ENCODE data around the gene NFX1. TPM values are rescaled to one million over a fixed set of nuclear protein-coding genes. Genes with fewer than 3 reads are reported as not detected.
A peak's percentile ranks its signal among the peaks of the same experiment; 100 is the strongest.
"Not testable (repeated sequence)": the region's sequence is repeated elsewhere in the genome, so short reads cannot be mapped to it uniquely, and the experiment has no call there.

The NFX1 gene
- total RNA-seq, 2 experiments from 2014 or later, result 38.8 to 39.8 TPM

- Mint-ChIP-seq H3K4me3 (no peak overlapping the region), H3K9me3 (ENCODE audit: insufficient read depth) (no peaks in the 10 kb centered on the region), H3K36me3 (ENCODE audit: low read depth) (peaks cover 36% of the 10 kb centered on the region), H3K27me3 (ENCODE audit: low read depth) (no peaks in the 10 kb centered on the region), H3K27ac (no peak overlapping the region), H3K4me1 (ENCODE audit: low read depth) (no peaks in the 10 kb centered on the region)
- ChIA-PET POLR2A (no interaction called here), CTCF (interaction anchor here (0.7 kb wide), 1 partner anchor 10 kb away, joined by 3 read pairs; no protein-coding TSS in a partner anchor)
- DNase-seq, result no peak
- no peak for ATAC-seq
Measured at GRCh38 chr9:33364127-33364526, 73.8 kb downstream of the NFX1 start.

GRCh38 chr9:33364814-33365213 lies 74.5 kb downstream of the NFX1 start:
- H3K27ac Mint-ChIP-seq; POLR2A ChIA-PET; H3K4me3 Mint-ChIP-seq; ATAC-seq; H3K9me3 Mint-ChIP-seq (ENCODE audit: insufficient read depth); H3K27me3 Mint-ChIP-seq (ENCODE audit: low read depth); DNase-seq; H3K4me1 Mint-ChIP-seq (ENCODE audit: low read depth): not testable (repeated sequence)
- CTCF ChIA-PET, result interaction anchor here (1.0 kb wide), 1 partner anchor 11 kb away, joined by 3 read pairs; no protein-coding TSS in a partner anchor
- H3K36me3 Mint-ChIP-seq (ENCODE audit: low read depth), result peaks cover 41% of the 10 kb centered on the region

GRCh38 chr9:33366979-33367480 lies 76.7 kb downstream of the NFX1 start:
- POLR2A ChIA-PET, result no interaction called here

GRCh38 chr9:33372900-33373299 lies 82.6 kb downstream of the NFX1 start:
- no peak for ATAC-seq
- POLR2A ChIA-PET, result interaction anchor here (1.2 kb wide), 1 partner anchor 321 kb away, joined by 3 read pairs; no protein-coding TSS in a partner anchor

More at GRCh38 chr9:33366979-33367480, 76.7 kb downstream of the NFX1 start:
- CTCF ChIA-PET, result no interaction called here
- Mint-ChIP-seq H3K36me3 (ENCODE audit: low read depth) (peaks cover 49% of the 10 kb centered on the region), H3K27me3 (ENCODE audit: low read depth) (no peaks in the 10 kb centered on the region), H3K4me3 (no peak overlapping the region), H3K27ac (peak overlapping the region; percentile 17), H3K4me1 (ENCODE audit: low read depth) (peaks cover 5% of the 10 kb centered on the region), H3K9me3 (ENCODE audit: insufficient read depth) (no peaks in the 10 kb centered on the region)
- DNase-seq (no peak), ATAC-seq (no peak)

GRCh38 chr9:33374190-33374589 lies 83.9 kb downstream of the NFX1 start:
- ChIA-PET POLR2A (interaction anchor here (0.6 to 1.6 kb wide), 2 partner anchors 41 to 78 kb away, joined by 3 to 5 read pairs; no protein-coding TSS in a partner anchor), CTCF (interaction anchor here (0.5 to 5.4 kb wide), 35 partner anchors 10 to 347 kb away, joined by 3 to 84 read pairs (median 5); partner anchors contain the start of genes AQP3 and NOL6)
- Mint-ChIP-seq H3K27ac (no peak overlapping the region), H3K27me3 (ENCODE audit: low read depth) (no peaks in the 10 kb centered on the region), H3K4me1 (ENCODE audit: low read depth) (peaks cover 12% of the 10 kb centered on the region), H3K36me3 (ENCODE audit: low read depth) (peaks cover 15% of the 10 kb centered on the region), H3K9me3 (ENCODE audit: insufficient read depth) (no peaks in the 10 kb centered on the region), H3K4me3 (no peak overlapping the region)
- ATAC-seq (no peak), DNase-seq (no peak)

More at GRCh38 chr9:33372900-33373299, 82.6 kb downstream of the NFX1 start:
- no peak overlapping the region for H3K27ac Mint-ChIP-seq
- H3K36me3 Mint-ChIP-seq (ENCODE audit: low read depth), result peaks cover 19% of the 10 kb centered on the region
- CTCF ChIA-PET, result interaction anchor here (1.8 to 5.4 kb wide), 6 partner anchors 31 to 99 kb away, joined by 6 to 84 read pairs (median 44); partner anchors contain the start of gene NOL6
- no peak overlapping the region for H3K4me3 Mint-ChIP-seq
- no peaks in the 10 kb centered on the region for H3K27me3 Mint-ChIP-seq (ENCODE audit: low read depth)
- H3K9me3 Mint-ChIP-seq (ENCODE audit: insufficient read depth), result no peaks in the 10 kb centered on the region
- DNase-seq, result no peak
- peaks cover 12% of the 10 kb centered on the region for H3K4me1 Mint-ChIP-seq (ENCODE audit: low read depth)

- ATAC-seq, result peak; percentile 85
- Mint-ChIP-seq H3K4me1 (ENCODE audit: low read depth) (peaks cover 12% of the 10 kb centered on the region), H3K4me3 (no peak overlapping the region), H3K36me3 (ENCODE audit: low read depth) (peaks cover 11% of the 10 kb centered on the region), H3K27me3 (ENCODE audit: low read depth) (no peaks in the 10 kb centered on the region), H3K27ac (peak overlapping the region; percentile 35), H3K9me3 (ENCODE audit: insufficient read depth) (no peaks in the 10 kb centered on the region)
- POLR2A ChIA-PET, result interaction anchor here (0.6 to 1.6 kb wide), 2 partner anchors 41 to 77 kb away, joined by 3 to 5 read pairs; no protein-coding TSS in a partner anchor
- CTCF ChIA-PET, result interaction anchor here (0.5 to 5.4 kb wide), 44 partner anchors 11 to 346 kb away, joined by 3 to 84 read pairs (median 4); partner anchors contain the start of genes AQP3, NFX1 and NOL6
- peak; percentile 81 for DNase-seq
Measured at GRCh38 chr9:33374634-33375237, 84.4 kb downstream of the NFX1 start.

DNA sequence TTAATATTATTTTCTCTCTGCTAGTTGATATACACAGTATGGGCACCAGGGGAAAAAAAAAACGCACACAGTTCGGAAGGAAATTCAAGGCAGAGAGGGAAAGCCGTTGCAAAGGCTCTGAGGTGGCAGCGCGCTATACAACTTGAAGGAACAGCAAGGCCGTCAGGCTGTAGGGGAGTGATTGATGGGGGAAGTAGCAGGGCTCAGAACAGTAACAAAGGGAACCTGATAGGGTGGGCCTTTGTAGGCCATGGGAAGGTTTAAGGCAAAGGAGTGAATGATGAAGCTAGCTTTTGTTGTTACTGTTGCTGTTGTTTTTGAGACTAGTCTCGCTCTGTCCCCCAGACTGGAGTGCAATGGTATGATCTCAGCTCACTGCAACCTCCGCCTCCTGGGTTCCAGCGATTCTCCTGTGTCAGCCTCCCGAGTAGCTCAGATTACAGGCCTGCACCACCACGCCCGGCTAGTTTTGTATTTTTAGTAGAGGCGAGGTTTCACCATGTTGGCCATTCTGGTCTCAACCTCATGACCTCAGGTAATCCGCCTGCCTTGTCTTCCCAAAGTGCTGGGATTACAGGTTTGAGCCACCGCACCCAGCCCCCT lies 85.0 kb downstream of the NFX1 start:
- ATAC-seq (peak; percentile 38), DNase-seq (no peak)
- no peaks in the 10 kb centered on the region for H3K27me3 Mint-ChIP-seq (ENCODE audit: low read depth)
- no peaks in the 10 kb centered on the region for H3K9me3 Mint-ChIP-seq (ENCODE audit: insufficient read depth)
- no peak overlapping the region for H3K4me3 Mint-ChIP-seq
- peaks cover 6% of the 10 kb centered on the region for H3K36me3 Mint-ChIP-seq (ENCODE audit: low read depth)
- peak overlapping the region; percentile 16 for H3K27ac Mint-ChIP-seq
- peaks cover 12% of the 10 kb centered on the region for H3K4me1 Mint-ChIP-seq (ENCODE audit: low read depth)
- POLR2A ChIA-PET, result interaction anchor here (0.6 to 1.6 kb wide), 2 partner anchors 76 to 1076 kb away, joined by 3 to 5 read pairs; no protein-coding TSS in a partner anchor
- CTCF ChIA-PET, result interaction anchor here (0.6 to 5.4 kb wide), 41 partner anchors 10 to 345 kb away, joined by 3 to 84 read pairs (median 4); partner anchors contain the start of genes AQP3, NFX1 and NOL6

GRCh38 chr9:33375841-33376321 lies 85.6 kb downstream of the NFX1 start:
- no peak for ATAC-seq
- no peak overlapping the region for H3K4me3 Mint-ChIP-seq
- no peaks in the 10 kb centered on the region for H3K9me3 Mint-ChIP-seq (ENCODE audit: insufficient read depth)
- POLR2A ChIA-PET, result interaction anchor here (0.6 to 1.6 kb wide), 2 partner anchors 76 to 1075 kb away, joined by 3 to 5 read pairs; no protein-coding TSS in a partner anchor
- H3K36me3 Mint-ChIP-seq (ENCODE audit: low read depth), result peaks cover 6% of the 10 kb centered on the region
- H3K27ac Mint-ChIP-seq, result no peak overlapping the region
- CTCF ChIA-PET, result interaction anchor here (0.7 to 5.4 kb wide), 23 partner anchors 11 to 254 kb away, joined by 3 to 84 read pairs (median 5); partner anchors contain the start of genes AQP3, NFX1 and NOL6
- H3K4me1 Mint-ChIP-seq (ENCODE audit: low read depth), result peaks cover 10% of the 10 kb centered on the region
- no peak for DNase-seq
- no peaks in the 10 kb centered on the region for H3K27me3 Mint-ChIP-seq (ENCODE audit: low read depth)

DNA sequence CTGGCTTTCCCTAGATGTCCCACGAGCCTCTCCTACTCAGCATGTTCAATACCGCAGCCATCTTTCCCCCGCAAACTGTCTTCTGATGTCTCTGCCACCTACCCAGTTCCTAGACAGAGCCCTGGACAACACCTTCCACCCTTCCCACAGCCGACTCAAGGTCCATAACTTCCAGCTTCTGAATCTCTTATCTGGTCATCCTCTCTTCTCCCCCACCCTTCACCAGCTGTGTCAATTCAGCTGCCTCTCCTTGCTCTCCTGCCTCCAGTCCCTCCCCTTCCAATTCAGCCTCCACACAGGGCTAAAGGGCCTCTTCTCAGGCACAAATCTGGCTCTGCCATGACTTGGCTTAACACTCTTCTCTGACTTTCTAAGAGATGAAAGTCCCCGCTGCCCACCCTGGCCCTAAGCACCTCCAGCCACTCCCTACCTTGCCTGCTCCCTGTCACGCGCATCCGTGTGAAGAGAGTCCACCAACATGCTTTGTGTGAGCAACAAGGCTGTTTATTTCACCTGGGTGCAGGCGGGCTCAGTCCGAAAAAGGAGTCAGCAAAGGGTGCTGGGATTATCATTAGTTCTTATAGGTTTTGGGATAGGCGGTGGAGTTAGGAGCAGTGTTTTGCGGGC lies 86.9 kb downstream of the NFX1 start:
- DNase-seq, result no peak
- Mint-ChIP-seq H3K4me3 (no peak overlapping the region), H3K4me1 (ENCODE audit: low read depth) (peaks cover 7% of the 10 kb centered on the region), H3K27me3 (ENCODE audit: low read depth) (no peaks in the 10 kb centered on the region), H3K27ac (peak overlapping the region; percentile 14), H3K36me3 (ENCODE audit: low read depth) (peaks cover 1% of the 10 kb centered on the region), H3K9me3 (ENCODE audit: insufficient read depth) (no peaks in the 10 kb centered on the region)
- CTCF ChIA-PET, result no interaction called here
- POLR2A ChIA-PET, result no interaction called here
- no peak for ATAC-seq

- H3K36me3 Mint-ChIP-seq (ENCODE audit: low read depth), result peaks cover 1% of the 10 kb centered on the region
- CTCF ChIA-PET, result no interaction called here
- no peak for ATAC-seq
- POLR2A ChIA-PET, result no interaction called here
- H3K27me3 Mint-ChIP-seq (ENCODE audit: low read depth), result no peaks in the 10 kb centered on the region
- H3K9me3 Mint-ChIP-seq (ENCODE audit: insufficient read depth), result no peaks in the 10 kb centered on the region
- no peak for DNase-seq
- H3K27ac Mint-ChIP-seq, result no peak overlapping the region
- H3K4me1 Mint-ChIP-seq (ENCODE audit: low read depth), result peaks cover 7% of the 10 kb centered on the region
- no peak overlapping the region for H3K4me3 Mint-ChIP-seq
Measured at GRCh38 chr9:33378121-33378795, 87.9 kb downstream of the NFX1 start.
